Myocyte (in vitro differentiated cells): ENCODE measurements around the gene INTS1. TPM values are rescaled to one million over a fixed set of nuclear protein-coding genes. Genes with fewer than 3 reads are reported as not detected.
A peak's percentile ranks its signal among the peaks of the same experiment; 100 is the strongest.
"Not testable (repeated sequence)": the region's sequence is repeated elsewhere in the genome, so short reads cannot be mapped to it uniquely, and the experiment has no call there.

Experiments
- DNase-seq: peaks from one replicate; pipeline ENCODE4 v3.0.0-alpha.2; 2012; ENCODE audit warnings: low read depth
- total RNA-seq: library from RNA; depleted of rRNA; stranded (reverse); fragments of >200 nt; gene quantifications from 2 replicates; pipeline ENCODE4 v1.2.3, GENCODE V29; 2014

Gene INTS1
- total RNA-seq, 1 donor from 2014 or later, result 52.7 TPM

DNA sequence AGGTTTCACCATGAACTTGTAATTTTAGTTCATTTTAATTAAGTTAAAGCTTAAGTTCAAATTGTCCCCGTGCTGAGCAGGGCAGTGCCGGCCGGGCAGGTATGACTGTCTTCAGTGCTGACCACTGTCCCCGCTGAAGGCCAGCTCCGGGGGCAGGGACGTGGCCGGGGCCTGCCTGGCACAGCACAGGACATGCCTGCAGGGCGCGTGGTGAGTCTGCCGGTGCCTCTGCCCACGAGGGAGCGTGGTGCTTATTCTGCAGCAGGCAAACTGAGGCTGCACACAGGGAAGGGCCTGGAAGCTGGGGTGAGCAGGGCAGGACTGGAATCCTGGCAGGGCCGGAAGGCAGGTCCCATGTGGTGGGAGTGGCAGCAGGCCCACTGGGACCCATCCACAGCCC, 54.7 kb downstream of the INTS1 start:
- DNase-seq, result no peak

GRCh38 chr7:1448958-1449357, 55.2 kb downstream of the INTS1 start:
- DNase-seq, result no peak

DNA sequence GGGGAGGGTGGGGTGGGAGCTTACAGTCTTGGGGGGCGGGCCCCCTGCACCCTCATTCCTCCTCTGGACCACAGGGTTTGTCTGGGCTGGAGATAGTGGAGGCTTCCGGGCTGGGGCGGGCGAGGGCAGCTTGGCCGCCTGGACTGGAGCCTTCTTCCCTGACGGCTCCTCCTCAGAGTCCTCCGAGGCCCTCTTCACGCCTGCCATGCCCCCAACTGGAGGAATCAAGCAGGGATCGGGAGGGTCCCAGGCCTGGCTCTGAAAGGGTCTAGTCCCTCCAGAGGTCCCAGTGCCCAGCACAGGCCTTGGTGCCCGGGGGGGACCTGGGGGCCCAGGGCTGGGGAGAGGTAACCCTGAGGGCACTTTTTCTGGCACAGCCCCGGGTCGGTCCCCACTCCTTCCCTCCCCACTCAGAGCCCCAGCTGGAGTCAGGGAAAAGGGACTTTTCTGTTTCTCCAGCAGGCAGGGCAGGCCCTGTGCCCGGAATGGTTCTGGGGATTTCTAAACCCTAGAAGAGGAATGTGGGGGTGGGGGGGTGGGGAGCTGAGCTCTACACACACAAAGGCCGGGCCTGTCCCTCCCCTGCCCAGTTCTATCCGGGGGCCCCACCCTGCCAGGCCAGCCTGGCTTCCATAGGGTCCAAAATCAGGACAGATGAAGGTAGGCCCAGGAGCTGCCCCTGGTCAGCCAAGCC, 56.5 kb downstream of the INTS1 start:
- DNase-seq, result no peak

- no peak for DNase-seq
Observed at GRCh38 chr7:1447112-1447511, 57.1 kb downstream of the INTS1 start.

DNA sequence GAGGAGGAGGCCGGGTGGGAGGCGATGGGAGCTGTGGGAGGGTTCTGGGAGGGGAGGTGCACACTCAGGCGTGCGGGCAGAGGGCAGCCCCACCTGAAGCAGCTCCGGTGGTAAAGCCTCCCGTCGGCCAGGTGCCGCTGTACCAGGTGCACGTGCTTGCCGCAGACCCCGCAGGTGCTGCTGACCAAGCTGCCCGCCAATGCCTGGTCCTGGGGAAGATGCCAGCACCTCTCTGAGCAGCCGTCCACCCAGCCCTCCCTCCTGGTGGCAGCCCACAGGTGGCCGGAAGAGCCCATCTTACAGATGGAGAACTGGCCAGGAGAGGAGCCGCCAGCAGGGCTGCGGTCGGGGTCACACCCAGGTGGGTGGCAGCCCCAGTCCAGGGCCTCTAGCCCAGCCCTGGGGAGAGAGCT, 57.6 kb downstream of the INTS1 start:
- DNase-seq, result no peak

- DNase-seq, result not testable (repeated sequence)
Observed at GRCh38 chr7:1446026-1446425, 58.2 kb downstream of the INTS1 start.

GRCh38 chr7:1445341-1445740, 58.8 kb downstream of the INTS1 start:
- DNase-seq, result no peak

- DNase-seq, result no peak
Observed at GRCh38 chr7:1444925-1445322, 59.3 kb downstream of the INTS1 start.

DNA sequence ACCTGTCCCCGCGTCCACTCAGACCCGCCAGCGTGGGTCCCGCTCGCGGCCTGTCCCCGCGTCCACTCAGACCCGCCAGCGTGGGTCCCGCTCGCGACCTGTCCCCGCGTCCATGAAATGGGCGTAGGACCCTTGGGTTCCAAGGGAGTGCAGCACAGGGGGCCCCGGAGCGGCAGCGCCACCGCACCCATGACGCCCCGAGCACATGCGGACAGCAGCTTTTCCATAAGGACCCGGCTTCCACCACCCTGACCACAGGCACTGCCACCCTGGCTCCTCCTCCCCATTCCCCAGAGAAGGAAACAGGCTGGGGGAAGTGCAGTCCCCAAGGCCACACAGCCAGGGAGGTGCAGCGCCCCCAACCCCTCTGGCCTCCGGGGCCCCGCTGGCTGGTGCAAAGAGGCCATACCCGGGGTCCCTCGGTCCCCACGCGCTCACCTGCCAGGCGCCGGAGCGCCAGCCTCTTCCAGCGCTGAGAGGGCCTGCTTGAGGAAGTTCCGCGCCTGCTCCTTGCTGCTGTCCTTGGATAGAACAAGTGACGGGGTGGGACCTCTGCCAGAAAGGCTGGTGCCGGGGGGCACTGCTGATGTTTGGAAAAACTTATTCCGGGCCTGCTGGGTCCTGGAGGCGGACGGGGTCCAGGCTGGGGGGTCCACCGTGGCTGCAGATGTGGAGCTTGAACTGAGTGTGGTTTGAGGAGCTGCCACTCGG, 59.8 kb downstream of the INTS1 start:
- DNase-seq, result no peak

- DNase-seq, result not testable (repeated sequence)
Observed at GRCh38 chr7:1443587-1444200, 60.5 kb downstream of the INTS1 start.

DNA sequence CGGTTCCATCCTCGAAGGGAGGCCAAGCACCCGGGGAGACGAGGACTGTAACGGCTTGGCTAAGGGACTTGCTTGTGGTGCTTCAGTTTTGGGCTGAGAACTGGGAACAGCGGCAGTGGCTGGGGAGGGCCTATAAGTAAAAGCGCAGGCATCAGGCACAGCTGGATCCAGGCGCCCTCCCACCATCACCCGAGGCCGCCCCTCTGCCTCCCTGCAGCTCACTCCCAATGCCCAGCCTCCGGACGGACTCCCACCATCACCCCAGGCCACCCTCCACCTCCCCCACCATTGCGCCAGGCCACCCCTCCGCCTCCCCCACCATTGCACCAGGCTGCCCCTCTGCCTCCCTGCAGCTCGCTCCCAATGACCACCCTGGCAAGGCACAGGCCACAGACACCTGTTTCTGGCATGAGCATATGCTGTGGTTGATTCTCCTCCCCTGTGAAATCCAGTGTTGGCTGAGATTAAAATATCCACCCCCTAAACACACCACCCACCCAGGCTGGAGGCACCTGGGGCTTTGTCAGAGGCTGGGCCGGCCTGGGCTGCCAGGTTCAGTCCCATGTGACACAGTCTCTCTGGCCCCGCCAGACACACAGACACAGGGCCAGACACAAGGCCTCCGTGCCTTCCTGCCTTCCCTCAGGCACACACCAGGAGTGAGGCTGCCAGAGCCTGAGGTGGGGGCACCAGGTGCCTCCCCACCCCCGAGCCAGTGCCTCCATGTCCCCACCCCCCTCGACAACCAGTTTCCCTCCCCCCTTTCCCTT, 61.6 kb downstream of the INTS1 start:
- peak; percentile 73 for DNase-seq

GRCh38 chr7:1441615-1442354, 62.4 kb downstream of the INTS1 start:
- DNase-seq, result no peak

GRCh38 chr7:1440620-1441019, 63.6 kb downstream of the INTS1 start:
- DNase-seq, result no peak

DNA sequence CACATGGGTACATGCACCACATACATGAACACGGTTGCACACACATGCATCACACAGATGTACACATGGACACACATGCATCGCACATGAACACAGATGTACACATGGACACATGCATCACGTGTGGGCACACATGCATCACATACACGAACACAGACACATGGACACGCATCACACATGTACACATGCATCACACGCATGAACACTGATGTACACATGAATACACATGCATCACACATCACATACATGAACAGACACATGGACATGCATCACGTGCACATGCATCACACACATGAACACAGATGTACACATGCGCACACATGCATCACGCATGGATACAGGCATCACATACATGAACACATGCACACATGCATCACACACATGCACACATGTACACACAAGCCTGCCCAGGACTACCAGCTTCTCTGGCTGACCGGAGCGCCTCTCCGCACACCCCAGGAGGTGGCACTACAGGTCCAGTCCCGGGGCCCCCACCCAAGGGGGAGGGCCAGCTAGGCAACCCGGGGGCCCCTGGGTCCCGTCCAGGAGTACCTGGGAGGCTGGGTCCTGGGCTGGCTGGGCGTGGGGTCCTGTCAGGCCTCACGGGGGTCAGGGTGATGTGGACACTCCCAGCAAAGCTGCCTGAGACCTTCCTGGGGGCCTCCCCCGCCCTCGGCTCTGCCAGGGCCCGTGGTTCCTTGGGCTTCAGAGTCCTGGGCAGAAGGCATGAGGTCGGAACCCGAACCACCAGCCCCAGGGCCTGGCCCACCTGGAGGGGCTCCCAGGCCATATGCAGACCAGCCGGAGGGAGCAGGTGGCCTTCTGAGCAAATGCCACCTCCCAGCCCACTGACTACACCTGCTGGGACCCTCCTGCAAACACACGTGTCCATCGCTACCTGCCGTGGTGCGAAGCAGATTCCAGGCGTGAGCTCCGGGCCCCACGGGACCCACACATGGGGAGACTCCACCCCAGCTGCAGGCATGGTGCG, 64.5 kb downstream of the INTS1 start:
- DNase-seq, result no peak

DNA sequence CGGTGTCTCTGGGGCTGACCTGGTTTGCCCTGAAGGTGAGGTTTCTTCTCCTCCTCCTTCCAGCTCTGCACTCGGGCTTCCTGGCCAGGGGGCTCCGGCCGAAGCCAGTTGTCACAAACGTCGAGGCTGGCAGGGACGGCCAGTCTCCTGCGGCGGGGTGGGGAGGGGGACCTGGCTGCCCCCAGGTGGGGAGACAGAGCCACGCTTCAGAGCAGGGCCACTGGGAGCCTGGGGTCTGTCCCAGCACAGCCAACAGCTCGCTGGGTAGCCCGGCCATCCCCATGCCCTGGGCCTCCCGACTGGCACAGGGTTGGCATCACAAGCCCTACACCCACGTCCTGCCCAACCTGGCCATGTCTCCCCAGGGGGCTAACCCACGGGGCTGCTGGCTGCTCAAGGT, 65.4 kb downstream of the INTS1 start:
- no peak for DNase-seq

- no peak for DNase-seq
Observed at GRCh38 chr7:1438208-1438607, 66.0 kb downstream of the INTS1 start.

DNA sequence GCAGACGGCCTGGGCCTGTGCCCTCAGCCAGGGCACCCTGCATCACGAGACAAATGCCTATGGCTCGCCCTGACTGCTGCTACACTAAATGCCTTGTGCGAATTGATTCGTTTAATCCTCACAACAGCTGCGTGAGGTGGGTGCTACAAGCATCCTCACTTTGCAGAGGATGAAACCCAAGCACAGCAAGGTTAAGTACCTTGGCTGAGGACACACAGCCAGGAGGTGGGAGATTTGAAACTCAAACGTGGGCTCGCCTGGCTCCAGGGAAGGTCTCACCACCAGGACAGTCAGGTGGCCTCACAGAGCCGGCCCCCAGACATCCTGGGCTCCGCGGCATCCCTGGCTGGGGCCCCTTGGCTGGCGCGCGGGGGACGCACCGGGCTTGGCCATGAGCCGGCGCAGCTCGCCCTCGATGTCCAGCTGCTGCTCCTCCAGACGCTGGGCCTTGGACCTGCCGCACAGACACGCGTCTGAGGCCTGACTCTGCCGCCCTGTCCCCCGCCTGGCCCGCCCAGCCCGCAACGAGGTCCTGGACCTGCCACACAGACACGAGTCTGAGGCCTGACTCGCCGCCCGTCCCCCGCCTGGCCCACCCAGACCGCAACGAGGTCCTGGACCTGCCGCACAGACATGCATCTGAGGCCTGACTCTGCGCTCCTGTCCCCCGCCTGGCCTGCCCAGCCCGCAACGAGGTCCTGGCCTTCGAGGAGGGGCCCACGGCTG, 66.9 kb downstream of the INTS1 start:
- no peak for DNase-seq

DNA sequence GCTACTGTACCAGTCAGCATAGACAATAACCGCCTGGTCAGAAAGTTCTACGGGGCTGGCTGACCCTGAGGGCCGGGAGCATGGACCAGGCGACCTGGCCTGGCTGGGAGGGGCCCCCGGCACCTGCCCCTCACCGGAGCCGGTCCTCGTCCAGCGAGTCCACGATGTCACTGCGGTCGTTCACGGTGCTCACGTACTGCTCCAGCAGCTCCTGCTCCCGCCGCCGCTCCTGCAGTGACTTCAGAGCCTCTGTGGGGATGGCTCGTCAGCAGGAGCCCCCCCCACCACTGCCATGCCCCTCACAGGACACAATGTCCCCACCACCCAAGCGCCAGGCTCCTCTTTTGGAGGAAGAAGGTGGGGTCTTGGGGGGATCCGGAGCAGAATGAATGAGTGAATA, 67.6 kb downstream of the INTS1 start:
- no peak for DNase-seq
